MV-4-11 (cell line): Measurements from ENCODE around the gene BTNL9.
"Not testable (repeated sequence)": the region's sequence is repeated elsewhere in the genome, so short reads cannot be mapped to it uniquely, and the experiment has no call there.

Source experiments
- DNase-seq: peaks from one replicate; lab custom pipeline; 2025; lab: John Stamatoyannopoulos, UW

BTNL9 gene

GRCh38 chr5:181039931-181040630, at the start of gene BTNL9:
TSS of gene BTNL9 (plus strand) at chr5:181040266. CDS start at chr5:181045490, 5,224 bp downstream.
- DNase-seq: no peak

GRCh38 chr5:180990882-180991242, 49.2 kb upstream of the BTNL9 start:
- no peak for DNase-seq

DNA sequence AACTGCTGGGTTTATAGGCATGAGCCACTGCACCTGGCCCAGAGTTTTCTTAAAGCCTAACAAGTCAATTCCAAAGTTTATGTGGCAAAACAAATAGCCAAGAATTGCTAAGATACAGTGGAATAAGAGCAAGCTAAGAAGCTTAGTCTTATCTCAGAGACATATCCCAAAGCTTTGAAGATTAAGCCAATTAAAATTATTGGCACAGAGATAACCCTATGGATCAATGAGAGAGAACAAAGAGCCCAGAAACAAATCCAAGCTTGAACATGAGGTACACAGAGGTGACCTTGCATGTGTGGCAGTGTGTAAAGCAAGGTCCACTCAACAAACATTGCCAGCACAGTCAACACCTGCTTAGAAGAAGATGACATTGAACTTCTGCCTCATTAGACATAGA, 38.1 kb upstream of the BTNL9 start:
- no peak for DNase-seq

DNA sequence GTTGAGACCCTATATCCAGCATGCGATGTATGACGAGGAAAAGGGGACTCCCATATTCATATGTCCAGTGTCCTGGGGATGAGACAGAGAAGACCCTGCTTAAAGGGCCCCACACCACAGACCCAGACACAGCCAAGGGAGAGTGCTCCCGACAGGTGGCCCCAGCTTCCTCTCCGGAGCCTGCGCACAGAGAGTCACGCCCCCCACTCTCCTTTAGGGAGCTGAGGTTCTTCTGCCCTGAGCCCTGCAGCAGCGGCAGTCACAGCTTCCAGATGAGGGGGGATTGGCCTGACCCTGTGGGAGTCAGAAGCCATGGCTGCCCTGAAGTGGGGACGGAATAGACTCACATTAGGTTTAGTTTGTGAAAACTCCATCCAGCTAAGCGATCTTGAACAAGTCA, 34.3 kb upstream of the BTNL9 start:
- DNase-seq: no peak

DNA sequence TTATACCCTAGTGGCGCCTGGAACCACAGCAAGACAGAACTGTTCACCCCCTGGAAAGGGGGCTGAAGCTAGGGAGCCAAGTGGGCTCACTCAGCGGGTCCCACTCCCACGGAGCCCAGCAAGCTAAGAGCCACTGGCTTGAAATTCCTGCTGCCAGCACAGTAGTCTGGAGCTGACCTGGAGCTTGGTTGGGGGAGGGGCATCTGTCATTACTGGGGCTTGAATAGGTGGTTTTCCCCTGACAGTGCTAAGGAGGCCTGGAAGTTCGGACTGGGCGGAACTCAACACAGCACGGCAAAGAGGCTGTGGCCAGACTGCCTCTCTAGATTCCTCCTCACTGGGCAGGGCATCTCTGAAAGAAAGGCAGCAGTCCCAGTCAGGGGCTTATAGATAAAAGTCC, 31.9 kb upstream of the BTNL9 start:
- DNase-seq: no peak

DNA sequence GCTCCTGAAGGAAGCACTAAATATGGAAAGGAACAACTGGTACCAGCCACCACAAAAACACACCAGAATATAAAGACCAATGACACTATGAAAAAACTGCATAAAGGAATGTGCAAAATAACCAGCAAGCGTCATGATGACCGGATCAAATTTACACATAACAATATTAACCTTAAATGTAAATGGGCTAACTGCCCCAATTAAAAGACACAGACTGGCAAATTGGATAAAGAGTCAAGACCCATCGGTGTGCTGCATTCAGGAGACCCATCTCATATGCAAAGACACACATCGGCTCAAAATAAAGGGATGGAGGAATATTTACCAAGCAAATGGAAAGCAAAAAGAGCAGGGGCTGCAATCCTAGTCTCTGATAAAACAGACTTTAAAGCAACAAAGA, 30.0 kb upstream of the BTNL9 start:
- not testable (repeated sequence) for DNase-seq

GRCh38 chr5:181014654-181015053, 25.4 kb upstream of the BTNL9 start:
- not testable (repeated sequence) for DNase-seq

GRCh38 chr5:181017448-181017847, 22.6 kb upstream of the BTNL9 start:
- not testable (repeated sequence) for DNase-seq

DNA sequence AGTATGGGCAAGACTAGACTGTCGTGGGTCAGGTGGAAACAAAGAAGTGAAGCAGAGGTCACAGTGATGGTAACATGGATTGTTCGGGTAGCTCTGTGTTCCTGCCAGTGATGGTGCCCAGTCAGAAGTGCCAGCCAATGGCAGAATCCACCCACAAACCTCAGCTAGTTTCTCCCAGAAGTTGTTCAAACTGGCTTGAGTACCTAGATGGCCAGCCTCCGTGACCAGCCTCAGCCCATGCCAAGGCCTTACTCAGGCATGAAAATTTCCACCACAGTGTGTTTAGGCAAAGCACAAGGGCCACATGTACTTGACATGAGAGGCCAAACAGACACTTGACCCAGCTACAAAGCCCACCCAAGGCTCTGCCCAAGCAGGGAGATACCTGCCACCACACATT, 19.4 kb upstream of the BTNL9 start:
- no peak for DNase-seq

DNA sequence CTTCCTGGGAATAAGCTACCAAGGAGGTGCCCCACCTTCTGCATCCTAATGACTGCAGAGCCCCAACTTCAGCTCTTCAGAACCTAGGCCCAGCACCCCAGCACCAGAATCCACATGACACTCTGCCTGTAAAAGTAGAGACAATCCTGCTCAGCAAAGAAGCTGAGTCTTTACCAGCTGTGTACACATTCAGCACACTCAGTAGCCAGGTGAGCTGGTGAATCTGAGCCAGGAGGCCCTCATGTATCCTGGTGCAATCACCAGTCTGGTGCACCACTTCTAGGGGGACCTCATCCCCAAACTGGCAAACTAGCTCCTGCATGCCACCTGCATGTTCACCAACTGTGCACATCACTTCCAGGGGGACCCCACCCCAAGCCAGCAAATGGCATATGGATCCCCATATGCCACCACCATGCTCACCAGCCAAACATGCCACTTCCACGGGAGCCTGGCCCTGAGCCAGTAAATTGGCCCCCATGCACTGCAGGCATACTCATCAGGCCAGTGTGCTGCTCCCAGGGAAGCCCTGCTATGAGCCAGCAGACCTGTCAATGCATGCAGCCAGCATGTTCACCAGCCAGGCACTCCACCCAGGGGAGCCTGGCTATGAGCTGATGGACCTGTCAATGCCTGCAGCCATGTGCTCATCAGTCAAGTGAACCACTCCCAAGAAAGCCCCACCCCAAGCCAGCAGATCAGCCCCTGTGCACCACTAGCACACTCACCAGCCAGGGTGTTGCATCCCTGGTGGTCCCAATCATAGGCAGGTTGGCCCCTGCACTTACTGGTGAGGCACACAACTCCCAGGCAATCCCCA, 15.6 kb upstream of the BTNL9 start:
- DNase-seq: no peak

DNA sequence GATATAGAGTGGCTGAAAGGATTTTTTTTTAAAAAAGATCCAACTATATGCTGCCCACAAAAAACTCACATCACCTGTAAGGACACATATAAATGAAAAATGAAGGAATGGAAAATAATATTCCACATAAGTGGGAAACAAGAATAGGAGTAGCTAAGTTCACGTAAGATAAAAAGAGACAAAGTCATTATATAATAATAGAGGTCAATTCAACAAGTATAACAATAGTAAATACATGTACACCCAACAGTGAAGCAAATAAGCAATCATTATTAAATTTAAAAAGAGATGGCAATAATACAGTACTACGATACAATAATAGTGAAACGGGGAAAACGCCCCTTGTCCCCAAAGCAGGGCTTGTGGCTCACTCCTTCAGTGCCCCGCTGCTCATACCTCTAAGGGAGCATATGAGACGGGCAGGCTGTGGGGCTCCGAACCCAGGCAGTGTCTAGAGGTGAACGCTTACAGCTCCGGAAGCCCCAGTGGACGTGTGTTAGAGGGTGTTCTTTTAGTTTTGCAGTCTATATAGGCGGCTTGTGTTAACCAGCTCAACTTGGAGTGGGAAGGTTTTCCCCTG, 12.5 kb upstream of the BTNL9 start:
- DNase-seq: no peak

- no peak for DNase-seq
Observed at GRCh38 chr5:181028032-181028819, 11.8 kb upstream of the BTNL9 start.

- DNase-seq: no peak
Observed at GRCh38 chr5:181031716-181032115, 8.3 kb upstream of the BTNL9 start.

DNA sequence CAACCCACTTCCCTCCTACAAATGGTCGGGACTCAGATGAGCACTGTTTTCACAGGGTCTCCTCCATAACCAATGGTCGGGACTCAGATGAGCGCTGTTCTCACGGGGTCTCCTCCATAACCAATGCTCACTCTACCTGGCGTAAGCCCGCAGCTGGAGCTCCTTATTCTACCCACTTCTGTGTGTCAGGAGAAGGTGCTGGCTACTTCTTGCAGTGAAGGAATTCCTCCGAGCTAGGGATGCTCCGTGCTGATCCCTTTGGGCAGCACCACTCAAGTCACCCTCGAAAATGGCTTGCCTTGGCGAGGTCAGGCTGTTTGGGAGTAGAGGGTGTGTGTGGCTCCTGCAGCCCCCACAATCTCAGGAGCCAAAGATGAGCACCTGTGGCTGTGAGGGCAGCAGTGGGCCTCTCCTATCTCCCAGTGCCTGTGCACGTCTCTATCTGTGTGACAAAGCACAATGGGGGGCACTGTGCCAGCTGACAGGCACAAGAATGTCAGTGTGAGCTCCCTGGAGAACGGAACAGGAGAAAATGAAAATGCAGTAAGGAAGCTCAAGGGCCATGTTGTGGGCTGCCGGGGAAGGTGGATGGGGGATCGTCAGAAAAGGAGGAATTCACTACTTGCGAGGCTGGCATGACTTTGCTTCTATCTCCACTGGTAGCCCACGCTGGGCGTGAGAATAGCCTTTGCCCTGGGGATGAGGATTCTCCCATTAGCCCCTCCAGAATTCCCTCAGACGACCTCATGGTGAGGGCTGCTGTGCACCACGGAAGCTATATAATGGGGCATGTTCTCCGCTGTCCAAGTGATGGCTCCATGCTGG, 3.9 kb upstream of the BTNL9 start:
- DNase-seq: no peak

DNA sequence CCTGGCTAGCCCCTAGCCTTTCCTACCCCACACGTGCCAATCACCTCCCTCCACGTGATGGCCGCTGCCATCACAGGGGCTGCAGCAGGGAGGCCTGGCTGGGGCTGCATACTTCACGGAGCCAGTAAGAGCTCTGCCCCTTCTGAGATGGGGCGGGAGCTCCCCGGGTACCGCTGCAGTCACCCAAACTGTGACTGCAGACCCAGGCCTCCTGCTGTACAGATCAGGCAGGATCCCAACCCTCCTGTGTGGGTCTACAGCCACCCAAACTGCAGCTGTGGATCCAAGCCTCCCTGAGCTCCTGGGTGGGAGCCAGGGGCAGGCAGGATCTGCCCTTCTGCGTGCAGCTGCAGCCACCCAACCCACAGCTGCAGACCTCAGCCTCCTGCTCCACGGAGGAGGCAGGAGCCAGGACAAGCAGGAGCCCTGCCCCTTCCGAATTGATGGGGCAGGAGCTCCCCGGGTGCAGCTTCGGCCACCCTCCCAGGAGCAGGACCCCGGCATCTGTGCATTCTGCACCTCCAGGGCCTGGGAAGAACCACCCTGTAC, 3.2 kb upstream of the BTNL9 start:
- DNase-seq: no peak

- no peak for DNase-seq
Observed at GRCh38 chr5:181037365-181037861, 2.7 kb upstream of the BTNL9 start.

GRCh38 chr5:181039471-181039870, 595 bp upstream of the BTNL9 start:
- no peak for DNase-seq

GRCh38 chr5:181040631-181040945, 522 bp downstream of the BTNL9 start:
- no peak for DNase-seq

- DNase-seq: no peak
Observed at GRCh38 chr5:181041043-181041442, 977 bp downstream of the BTNL9 start.

- no peak for DNase-seq
Observed at GRCh38 chr5:181042036-181042713, 2.1 kb downstream of the BTNL9 start.

GRCh38 chr5:181042722-181043121, 2.7 kb downstream of the BTNL9 start:
- DNase-seq: no peak
